PC-9 (cell line): ENCODE measurements around the gene SCAPER.

Experiments used
- CTCF ChIP-seq: fragments of 200-600 bp; sonication (generic); conservative IDR thresholded peaks from 2 replicates; pipeline ENCODE4 v1.6.1; 2017; ENCODE audit warnings: mixed run types, antibody characterized with exemption, mild to moderate bottlenecking, moderate library complexity
- EZH2 ChIP-seq: fragments of 200-600 bp; sonication (generic); IDR thresholded peaks from 2 replicates; pipeline ENCODE4 v1.8.0; 2017; ENCODE audit warnings: antibody characterized with exemption, low read depth

- TF ChIP-seq CTCF (no peak), EZH2 (no peak)
Observed at GRCh38 chr15:76336254-76337058, 568.7 kb downstream of the SCAPER start, which contains the start of gene ISL2.
